Glutamatergic neuron (in vitro differentiated cells): ENCODE data around the gene ELP5. TPM values are rescaled to one million over a fixed set of nuclear protein-coding genes. Genes with fewer than 3 reads are reported as not detected.

ENCODE experiments used
- DNase-seq: peaks from one replicate; pipeline ENCODE4 v3.0.0; 2022
- H3K27ac Mint-ChIP-seq: one replicate; pipeline ENCODE4 v1.8.0; 2020; ENCODE audit warnings: mild to moderate bottlenecking, mixed read lengths, inconsistent platforms; ENCODE audit not compliant: unreplicated experiment
- H3K27me3 Mint-ChIP-seq: one replicate; pipeline ENCODE4 v1.8.0; 2020; ENCODE audit warnings: mild to moderate bottlenecking, moderate library complexity, mixed read lengths, inconsistent platforms; ENCODE audit not compliant: unreplicated experiment
- H3K36me3 Mint-ChIP-seq: one replicate; pipeline ENCODE4 v1.8.0; 2020; ENCODE audit warnings: mild to moderate bottlenecking, mixed read lengths, inconsistent platforms; ENCODE audit not compliant: unreplicated experiment
- H3K4me1 Mint-ChIP-seq: one replicate; pipeline ENCODE4 v1.8.0; 2020; ENCODE audit warnings: mild to moderate bottlenecking, low read depth, mixed read lengths, inconsistent platforms; ENCODE audit not compliant: unreplicated experiment
- H3K4me3 Mint-ChIP-seq: one replicate; pipeline ENCODE4 v1.8.0; 2020; ENCODE audit warnings: mild to moderate bottlenecking, mixed read lengths, inconsistent platforms; ENCODE audit not compliant: unreplicated experiment
- H3K9me3 Mint-ChIP-seq: one replicate; pipeline ENCODE4 v1.8.0; 2020; ENCODE audit warnings: mild to moderate bottlenecking, moderate library complexity, mixed read lengths, inconsistent platforms; ENCODE audit not compliant: unreplicated experiment
- CTCF ChIP-seq: fragments of 200-600 bp; sonication (generic); IDR thresholded peaks from one replicate; pipeline ENCODE4 v1.5.0; 2021; ENCODE audit not compliant: partially characterized antibody, unreplicated experiment
- total RNA-seq: library from RNA; stranded (reverse); fragmentation: NEBNext Ultra II Directional; extraction: Animal tissue kit (Norgen Biotek cat#: 25700); gene quantifications from one replicate; pipeline ENCODE4 v1.2.1, GENCODE V29; 2021; ENCODE audit not compliant: unreplicated experiment

ELP5 gene
- total RNA-seq, 1 donor from 2014 or later = 34.1 TPM

- Mint-ChIP-seq H3K36me3 (peaks cover 15% of the 10 kb centered on the region), H3K27me3 (peaks cover 34% of the 10 kb centered on the region), H3K4me3 (peak overlapping the region; percentile 87), H3K4me1 (peaks cover 33% of the 10 kb centered on the region), H3K27ac (peak overlapping the region; percentile 79), H3K9me3 (peaks cover 35% of the 10 kb centered on the region)
- TF ChIP-seq CTCF = no peak
- no peak for DNase-seq
Measured at GRCh38 chr17:7236808-7237207, 15.2 kb upstream of the ELP5 start.

- Mint-ChIP-seq H3K27ac (peak overlapping the region; percentile 79), H3K4me1 (peaks cover 28% of the 10 kb centered on the region), H3K4me3 (peak overlapping the region; percentile 87), H3K27me3 (peaks cover 39% of the 10 kb centered on the region), H3K9me3 (peaks cover 38% of the 10 kb centered on the region), H3K36me3 (peaks cover 15% of the 10 kb centered on the region)
- no peak for TF ChIP-seq CTCF
- DNase-seq = no peak
Measured at GRCh38 chr17:7237266-7237760, 14.7 kb upstream of the ELP5 start.

- TF ChIP-seq CTCF = no peak
- peak overlapping the region; percentile 87 for H3K4me3 Mint-ChIP-seq
- DNase-seq = peak; percentile 76
- H3K4me1 Mint-ChIP-seq = peaks cover 25% of the 10 kb centered on the region
- H3K27me3 Mint-ChIP-seq = peaks cover 42% of the 10 kb centered on the region
- peak overlapping the region; percentile 79 for H3K27ac Mint-ChIP-seq
- peaks cover 15% of the 10 kb centered on the region for H3K36me3 Mint-ChIP-seq
- H3K9me3 Mint-ChIP-seq = peaks cover 42% of the 10 kb centered on the region
Measured at GRCh38 chr17:7237761-7238419, 14.1 kb upstream of the ELP5 start.

DNA sequence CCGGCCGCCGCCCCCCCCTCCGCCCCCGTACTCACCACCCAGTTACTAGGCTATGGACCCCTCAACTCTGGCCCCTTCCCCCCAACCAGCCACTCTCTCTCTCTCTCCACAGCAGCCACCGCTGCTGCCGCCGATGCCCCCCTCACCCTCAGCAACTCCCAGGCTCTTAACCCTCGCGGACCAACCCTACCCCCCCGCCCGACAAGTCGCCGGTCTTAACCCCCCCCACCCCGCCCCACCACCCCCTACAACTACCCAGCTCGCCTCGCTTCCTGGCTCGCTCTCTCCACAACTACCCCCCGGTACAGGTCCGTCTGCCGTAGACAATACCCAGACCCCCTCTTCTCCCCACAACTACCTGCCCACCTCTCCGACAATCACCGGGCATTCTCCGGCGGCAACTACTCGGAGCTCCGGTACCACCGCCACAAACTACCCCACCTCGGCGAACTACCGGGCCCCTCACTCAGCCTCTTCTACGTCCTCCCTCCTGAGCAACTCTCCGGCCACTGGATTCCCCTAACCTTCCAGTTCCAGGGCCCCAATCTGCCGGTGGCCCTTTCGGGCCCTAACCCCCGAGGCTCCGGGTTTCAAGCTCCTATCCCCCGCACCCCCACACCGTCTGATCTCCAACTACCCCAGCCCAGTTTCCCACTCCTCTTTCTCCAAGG, 13.5 kb upstream of the ELP5 start:
- H3K9me3 Mint-ChIP-seq = peaks cover 43% of the 10 kb centered on the region
- H3K4me1 Mint-ChIP-seq = peaks cover 27% of the 10 kb centered on the region
- peak overlapping the region; percentile 93 for H3K4me3 Mint-ChIP-seq
- H3K36me3 Mint-ChIP-seq = peaks cover 15% of the 10 kb centered on the region
- DNase-seq = no peak
- peak overlapping the region; percentile 89 for H3K27ac Mint-ChIP-seq
- H3K27me3 Mint-ChIP-seq = peaks cover 46% of the 10 kb centered on the region
- no peak for TF ChIP-seq CTCF
